ENCODE measurements around the gene ATP6AP2.
"Not testable (repeated sequence)": the region's sequence is repeated elsewhere in the genome, so short reads cannot be mapped to it uniquely, and the experiment has no call there.

ATP6AP2 gene, protein sequence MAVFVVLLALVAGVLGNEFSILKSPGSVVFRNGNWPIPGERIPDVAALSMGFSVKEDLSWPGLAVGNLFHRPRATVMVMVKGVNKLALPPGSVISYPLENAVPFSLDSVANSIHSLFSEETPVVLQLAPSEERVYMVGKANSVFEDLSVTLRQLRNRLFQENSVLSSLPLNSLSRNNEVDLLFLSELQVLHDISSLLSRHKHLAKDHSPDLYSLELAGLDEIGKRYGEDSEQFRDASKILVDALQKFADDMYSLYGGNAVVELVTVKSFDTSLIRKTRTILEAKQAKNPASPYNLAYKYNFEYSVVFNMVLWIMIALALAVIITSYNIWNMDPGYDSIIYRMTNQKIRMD

DNA sequence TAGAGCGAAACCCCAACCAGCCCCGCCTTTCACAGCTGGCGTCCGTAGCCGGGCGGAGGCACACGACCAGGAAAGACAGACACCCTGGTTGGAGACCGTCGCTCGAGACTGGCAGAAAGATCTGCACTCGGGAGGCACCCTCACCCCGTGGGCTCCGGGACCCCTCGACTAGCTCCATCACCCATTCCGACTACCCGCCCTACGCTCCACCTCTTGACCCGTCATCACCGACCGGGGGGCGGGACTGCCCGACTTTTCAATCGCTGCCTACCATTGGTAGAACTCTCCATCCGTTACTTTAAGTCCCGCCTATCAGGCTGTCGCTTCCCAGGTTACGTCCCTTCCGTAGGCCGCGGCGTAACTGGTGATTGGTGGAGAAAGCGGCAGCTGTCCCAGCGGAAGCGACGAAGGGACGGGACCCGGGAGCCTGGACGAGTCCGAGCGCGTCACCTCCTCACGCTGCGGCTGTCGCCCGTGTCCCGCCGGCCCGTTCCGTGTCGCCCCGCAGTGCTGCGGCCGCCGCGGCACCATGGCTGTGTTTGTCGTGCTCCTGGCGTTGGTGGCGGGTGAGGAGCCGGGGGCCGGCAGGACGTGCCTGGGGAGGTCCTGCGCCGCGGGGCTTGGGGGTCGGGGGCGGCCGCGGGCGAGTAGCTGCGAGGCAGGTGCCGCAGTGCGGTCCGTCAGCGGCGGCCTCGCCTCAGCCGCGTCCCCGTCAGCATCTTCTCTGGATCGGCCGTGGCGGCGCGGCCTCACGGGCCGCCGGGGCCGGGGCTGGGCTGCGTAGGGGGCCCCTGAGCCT, at the start of gene ATP6AP2:
Gene ATP6AP2 (plus strand): TSS at position 434 of the 799 bp plus-strand sequence. CDS start 96 bp downstream, at position 530.
- DNase-seq: peak; percentile 40 to 95 (median 87)

DNA sequence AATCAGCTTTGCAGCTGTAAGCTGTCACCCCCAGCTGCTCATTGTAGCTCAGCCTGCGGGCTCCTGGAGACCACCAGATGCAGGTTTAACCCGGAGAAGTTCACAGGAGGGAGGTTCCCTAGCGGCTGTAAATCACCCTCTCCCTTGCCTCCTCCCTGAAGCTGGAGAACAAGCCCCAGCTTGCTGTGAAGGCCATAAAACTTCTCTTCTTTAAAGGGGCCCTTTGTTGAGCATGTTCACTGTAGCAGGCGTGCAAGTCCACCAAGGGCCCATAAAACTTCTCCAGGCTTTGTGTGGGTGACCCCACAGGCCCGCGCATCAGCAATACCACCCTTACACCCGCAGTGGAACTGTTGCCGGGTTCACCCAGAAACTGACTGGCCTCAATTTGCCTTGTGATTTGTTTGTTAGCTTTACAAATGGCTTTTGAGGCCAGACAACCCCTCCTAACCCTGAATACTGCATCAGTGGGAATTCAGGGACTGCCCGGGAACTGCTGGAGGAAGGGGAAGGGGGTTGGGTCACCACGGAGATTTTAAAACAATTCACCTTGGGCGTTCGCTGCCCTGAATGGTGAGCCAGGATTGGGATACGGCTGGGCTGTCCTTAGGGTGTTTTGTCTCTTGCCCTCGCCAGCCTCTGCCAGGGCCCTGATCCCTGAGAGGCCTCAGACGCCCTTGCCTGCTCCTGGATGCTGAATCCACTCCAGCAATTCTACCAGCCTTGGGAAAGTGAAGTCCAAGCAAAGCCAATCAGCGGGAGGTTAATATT, 49.5 kb upstream of the ATP6AP2 start:
- DNase-seq: no peak

DNA sequence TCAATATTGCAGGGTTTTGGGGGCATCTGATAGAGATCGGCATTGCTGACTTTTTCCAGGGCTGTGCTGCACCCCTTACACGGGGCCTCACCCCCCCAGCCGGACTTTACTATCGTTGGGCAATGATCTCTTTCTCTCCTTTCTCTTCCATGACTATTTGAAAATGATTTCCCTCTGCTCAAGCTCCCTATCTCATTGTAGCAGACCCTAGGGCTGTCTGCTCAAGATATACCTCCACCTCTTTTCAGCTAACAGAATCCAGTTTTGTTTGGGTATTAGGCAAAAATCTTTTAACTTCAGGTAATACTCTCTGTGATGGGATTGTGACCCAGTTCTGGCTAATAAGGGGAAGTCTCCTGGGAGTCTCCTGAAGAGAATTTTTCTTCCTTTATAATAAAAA, 43.5 kb upstream of the ATP6AP2 start:
- DNase-seq: no peak

DNA sequence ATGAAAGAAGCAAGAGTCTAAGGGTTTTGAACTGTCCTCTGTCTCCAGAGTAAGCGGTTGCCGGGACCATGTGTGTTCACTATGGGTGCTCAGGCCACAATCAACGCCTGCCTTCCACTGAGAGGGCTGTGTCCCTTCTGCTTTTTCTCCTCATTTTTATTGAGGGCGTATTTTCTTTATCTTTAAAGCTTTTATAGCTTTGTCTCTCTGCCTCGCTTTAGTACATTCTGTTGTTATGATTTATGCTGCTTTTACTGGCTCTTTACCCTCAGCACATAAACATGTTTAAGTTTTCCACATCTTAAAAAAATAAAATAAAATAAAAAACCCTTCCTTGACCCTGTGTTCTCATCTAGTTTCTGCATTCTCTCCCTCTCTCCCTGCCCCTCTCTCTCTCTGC, 42.4 kb upstream of the ATP6AP2 start:
- no peak for DNase-seq

DNA sequence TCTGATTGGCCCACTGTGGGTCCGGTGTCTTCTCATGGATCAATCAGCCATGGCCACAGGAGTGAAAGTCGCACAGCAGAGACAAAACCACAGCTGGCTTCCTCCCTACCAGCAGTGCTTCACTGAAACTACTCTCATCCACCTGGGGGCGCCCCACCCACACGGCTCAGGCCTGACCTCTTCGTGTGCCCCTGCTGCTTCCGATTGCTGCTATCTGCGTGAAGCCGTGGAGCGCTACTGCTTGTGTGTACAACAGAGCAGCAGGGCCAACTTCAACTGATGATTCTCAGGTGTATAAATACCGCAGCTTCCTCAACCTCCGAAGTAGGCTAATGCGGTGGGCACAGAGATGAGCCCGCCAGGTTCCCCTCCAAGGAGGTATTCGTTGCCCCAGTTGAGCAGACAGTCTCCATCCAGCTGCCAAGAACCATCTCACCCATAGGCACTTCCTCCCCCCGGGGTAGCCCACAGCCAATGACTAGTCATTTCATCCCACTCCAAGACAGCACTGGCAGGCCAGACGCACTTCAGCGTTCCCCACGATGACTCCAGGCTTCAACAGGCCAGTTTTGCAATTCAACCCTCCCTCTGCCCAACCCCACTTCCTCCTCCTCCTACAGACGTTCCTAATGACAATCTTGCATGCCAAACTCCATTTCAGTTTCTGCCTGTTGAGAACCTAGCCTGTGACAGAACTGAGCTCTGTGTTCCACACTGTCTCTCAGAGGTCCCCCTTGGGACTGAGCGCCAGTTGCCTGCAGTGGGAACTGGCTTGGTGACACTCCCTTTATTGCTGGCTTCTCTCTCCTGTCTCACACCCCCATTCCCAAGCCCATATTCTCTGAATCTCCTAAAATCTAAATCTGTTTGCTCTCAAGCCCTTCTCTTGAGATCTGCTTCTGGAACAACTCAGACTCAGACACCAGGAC, 41.3 kb upstream of the ATP6AP2 start:
- DNase-seq: peak in 1 of 58 donors; percentile 1

DNA sequence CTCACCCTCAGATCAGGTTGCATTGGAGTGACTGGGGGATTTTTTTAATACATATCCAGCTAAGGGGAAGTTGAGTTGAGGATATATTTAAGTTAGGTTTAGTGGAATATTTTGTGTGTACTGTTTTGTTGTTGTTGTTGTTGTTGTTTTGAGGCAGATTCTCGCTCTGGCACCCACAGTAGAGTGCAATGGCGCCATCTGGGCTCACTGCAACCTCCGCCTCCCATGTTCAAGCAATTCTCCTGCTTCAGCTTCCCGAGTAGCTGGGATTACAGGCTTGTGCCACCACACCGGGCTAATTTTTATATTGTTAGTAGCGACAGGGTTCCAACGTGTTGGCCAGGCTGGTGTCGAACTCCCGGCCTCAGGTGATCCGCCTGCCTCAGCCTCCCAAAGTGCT, 38.6 kb upstream of the ATP6AP2 start:
- DNase-seq: no peak

DNA sequence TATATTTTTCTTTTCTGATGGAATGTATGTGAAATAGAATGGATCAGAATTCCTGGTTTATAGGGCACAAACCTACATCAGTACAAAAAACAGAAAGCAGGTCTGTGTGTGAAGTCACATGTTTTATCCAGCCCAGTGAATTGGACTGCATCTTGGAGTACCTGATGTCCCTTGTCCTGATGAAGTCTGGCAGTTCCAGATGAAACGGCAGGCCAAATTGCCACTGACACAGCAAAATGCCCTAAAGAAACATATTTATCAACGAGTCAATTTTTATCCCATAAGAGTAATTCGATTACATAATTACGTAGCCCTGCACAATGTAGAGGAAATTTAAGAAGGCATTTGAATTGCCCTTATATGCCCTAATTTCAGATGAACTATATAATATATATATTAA, 37.8 kb upstream of the ATP6AP2 start:
- DNase-seq: no peak

DNA sequence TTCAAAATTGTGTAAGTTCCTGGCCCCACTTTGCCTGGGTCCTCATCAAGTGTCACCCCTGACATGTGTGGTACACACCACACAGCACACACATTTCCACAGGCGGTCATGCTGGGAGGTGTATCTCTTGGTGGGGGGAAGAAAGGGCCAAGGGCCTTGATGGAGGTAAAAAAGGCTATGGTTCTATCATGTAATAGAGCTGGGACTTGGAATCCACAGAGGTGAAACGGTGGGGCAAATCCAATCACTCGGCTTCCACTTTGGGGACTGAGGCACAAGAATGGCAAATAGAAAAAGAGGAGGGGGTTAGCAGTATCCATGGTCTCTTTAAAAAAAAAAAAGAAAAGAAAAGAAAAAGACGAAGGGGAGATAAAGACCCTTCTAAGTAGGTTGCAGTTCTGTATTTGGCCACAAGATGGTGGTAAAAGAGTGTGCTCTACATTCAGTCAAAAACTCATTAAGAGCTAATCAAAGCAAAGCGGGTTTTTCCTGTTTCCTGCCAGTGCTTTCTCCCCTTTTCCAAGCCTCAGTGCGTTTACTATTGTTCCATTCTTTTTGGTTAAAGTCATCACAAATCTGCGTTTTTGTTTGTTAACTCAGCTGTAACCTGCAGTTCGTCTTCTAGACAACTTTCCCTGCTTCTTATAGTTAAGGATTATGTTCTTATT, 37.0 kb upstream of the ATP6AP2 start:
- DNase-seq: peak in 2 of 58 donors; percentile 0 to 9

DNA sequence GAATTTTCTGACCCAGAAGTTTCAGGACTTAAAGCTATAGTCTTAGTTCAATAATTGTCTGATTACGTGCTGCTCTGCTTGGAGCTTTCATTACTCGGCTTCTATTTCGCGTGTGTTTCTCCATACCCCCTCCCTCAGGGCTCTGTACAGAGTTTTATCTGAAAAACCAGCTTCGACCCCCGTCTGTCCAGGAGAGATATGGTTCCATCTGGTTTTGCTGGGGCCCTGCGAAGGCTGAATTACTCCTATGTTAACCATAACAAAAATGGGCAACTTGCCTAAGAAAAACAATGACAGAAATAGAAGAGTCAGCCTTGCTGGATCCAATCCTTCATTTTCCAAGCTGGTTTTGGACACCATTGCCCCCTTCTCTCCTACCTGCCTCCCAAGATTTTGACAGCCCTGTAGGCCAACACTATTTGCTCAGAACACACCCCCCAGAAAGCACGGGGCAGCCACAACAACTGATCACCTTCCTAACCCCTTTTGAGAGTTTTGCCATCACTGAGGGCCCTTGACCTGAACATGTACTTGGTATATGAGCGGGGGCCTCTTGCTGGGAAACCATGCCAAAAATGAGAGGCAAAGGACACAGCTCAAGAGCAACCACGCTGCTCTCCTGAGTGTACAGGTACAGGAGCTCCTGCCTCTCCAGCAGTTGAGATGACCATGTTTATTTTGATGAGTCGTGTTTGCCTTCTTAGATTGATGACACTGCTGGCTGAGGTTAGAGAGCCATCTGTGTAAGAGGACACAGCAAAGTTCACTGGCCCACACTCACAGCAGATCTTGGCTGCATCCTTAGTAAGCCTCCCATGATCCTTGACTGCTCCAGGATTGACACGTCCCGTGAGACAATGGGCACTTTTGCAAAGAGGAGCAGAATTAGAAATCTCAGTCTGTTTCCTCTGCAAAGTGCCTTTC, 36.2 kb upstream of the ATP6AP2 start:
- no peak for DNase-seq

DNA sequence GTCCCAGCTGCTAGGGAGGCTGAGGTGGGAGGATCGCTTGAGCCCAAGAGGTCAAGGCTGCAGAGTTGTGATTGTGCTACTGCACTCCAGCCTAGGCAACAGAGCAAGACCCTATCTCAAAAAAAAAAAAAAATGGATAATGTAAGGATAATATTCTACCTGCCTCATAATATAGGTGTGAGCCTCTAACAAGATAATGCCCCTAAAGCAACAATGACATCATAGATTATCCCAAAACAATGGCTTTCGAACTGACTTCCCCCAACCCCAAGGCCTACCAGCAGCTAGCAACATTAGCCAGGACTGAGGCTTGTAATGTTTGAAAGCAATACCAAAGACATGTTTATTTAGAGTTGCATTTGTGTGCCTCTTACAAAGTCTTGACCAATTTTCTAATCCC, 33.9 kb upstream of the ATP6AP2 start:
- no peak for DNase-seq

DNA sequence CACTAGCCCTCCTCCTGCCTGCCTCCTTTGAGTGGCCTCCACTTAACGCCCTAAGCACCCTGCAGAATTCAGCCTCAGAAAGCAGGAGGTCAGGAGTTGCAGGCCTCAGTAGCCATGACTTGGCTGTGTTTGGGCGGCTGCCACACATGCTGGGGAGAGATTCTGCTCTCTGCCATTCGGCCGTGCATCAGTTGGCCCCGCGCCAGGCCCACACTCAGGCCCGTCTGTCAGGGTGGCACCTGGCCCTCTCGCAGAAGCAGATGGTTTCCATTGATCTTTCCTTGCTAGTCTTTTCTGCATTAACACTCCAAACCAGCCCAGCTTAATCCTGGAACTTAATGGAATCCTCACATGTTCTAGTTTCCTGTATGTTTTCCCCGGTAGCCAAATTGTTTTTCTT, 30.7 kb upstream of the ATP6AP2 start:
- peak in 1 of 58 donors; percentile 32 for DNase-seq

DNA sequence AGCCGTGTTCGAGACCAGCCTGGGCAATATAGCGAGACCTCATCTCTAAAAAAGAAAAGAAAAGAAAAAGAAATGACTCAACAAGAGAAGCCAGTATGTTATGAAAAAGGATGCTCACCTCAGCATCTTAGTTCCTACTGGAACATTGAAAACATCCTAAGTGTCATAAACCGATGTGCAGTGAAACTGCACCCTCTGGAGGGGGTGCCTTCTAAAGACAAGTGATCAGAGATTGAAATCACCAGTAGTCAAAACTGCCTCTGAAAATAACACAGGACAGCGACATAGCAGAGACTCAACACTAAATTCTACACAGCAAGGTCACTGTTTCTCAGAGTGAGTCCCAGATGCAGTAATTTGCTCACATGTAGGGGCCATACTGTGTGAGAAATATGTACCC, 28.0 kb upstream of the ATP6AP2 start:
- peak in 1 of 58 donors; percentile 9 for DNase-seq

DNA sequence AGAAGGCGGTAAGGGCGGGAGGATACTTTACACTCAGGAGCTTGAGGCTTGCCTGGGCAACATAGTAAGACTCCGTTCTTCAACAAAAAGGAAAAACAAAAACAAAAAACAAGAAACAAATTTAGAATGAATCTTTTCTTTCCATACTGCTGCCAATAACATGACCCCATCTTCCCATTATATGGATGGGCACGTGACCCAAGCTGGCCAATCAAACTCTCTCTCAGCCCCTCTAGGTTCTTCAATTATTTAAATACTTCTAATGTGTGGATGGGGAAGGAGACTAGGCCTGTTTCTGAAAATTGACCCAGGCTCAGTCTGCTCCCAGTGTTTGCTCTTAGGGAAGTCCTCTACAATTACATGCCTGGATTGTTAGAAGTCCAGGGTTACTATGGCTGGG, 22.2 kb upstream of the ATP6AP2 start:
- DNase-seq: no peak

DNA sequence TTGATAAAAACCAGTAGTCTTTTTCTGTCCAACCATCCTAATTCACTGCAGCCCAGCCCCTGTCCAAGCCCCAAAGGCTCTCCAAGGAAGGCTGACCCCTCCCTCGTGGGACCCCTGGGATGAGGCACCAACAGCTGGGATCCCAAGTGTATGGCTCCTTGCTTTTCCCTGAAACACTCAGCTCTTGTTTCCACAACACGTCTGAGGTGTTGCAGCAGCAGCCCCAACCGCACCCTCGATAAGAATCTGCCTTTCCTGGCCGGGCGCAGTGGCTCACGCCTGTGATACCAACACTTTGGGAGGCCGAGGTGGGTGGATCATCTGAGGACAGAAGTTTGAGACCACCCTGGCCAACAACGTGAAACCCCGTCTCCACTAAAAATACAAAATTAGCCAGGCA, 17.0 kb upstream of the ATP6AP2 start:
- DNase-seq: no peak

DNA sequence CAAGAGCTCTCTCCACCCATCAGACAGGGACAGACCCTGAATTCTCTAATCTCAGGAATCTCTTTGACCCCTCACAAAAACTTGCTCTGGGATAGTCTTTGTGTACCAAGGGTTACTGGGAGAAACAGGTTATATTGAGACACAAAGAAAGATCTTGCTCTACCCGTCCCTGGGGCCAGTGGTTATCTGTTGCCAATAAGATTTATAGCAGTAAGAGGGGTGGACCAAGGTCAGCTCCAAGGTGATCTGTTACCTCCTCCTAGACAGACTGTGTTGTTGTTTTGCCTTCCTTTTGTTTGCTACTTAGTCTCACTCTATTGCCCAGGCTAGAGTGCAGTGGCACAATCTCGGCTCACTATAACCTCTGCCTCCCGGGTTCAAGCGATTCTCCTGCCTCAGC, 16.3 kb upstream of the ATP6AP2 start:
- DNase-seq: no peak

DNA sequence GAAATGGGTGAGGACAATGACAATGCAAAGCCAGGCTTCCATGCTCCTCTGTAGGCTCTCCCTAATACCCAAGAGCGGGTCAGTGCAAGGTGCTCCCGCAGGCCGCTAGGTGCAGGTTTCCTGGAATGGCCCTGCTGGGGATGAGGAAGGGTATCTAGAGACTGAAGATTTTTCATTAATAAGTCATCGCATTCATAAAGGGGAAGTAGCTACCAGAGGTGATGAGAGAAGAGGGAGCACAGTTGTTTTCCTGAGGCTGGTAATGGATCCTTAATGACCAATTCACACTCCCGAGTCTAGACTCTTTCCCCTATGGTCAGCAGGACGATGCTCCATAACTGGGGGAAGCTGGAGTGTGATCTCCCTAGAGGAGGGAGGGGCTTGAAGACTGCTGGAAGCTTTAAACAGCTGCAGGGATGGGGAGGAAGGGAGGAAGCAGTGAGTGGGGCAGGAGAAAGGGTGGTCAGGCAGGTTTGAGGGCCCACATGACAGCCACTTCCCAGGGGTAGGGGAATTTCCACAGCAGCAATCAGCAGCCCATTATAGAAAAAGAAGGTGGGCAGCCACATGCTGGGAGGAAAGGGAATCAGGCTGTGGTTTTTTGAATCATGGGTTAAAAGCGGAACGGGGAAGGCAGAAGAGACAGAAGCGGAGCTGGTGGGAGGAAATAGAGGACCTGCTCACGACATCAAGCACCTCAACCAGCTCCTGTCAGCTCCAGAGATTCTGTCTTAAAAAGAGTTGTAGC, 10.2 kb upstream of the ATP6AP2 start:
- peak in 3 of 58 donors; percentile 2 to 5 (median 4) for DNase-seq

DNA sequence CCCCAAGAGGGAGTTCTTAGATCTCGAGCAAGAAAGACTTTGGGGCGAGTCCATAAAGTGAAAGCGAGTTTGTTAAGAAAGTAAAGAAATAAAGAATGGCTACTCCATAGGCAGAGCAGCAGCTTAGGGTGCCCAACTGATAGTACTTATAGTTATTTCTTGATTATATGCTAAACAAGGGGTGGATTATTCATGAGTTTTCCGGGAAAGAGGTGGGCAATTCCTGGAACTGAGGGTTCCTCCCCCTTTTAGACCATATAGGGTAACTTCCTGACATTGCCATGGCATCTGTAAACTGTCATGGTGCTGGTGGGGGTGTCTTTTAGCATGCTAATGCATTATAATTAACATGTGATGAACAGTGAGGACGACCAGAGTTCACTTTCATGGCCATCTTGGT, 9.6 kb upstream of the ATP6AP2 start:
- not testable (repeated sequence) for DNase-seq

DNA sequence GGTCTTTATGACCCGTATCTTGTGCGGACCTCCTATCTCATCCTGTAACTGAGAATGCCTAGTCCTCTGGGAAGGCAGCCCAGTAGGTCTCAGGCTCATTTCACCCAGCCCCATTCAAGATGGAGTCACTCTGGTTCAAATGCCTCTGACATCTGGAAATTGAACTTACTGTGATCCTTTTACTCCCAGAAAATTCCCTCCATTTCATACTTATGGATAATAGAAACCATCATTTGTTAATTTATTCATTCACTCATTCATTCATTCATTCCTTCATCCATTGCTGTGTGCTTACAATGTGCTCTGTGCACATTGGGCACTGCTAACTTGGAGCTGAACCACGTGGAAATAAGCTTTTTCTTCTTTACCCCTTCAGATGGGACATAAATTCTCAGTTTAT, 9.2 kb upstream of the ATP6AP2 start:
- no peak for DNase-seq

Data from anterior cingulate cortex (tissue), 58 donors.